GM18858 (cell line): ENCODE results near the gene POU2AF2.

Source experiments
- ATAC-seq: cut with Tn5 transposase; IDR thresholded peaks from one replicate; pipeline ENCODE4 v1.9.1; 2021; ENCODE audit not compliant: unreplicated experiment

The POU2AF2 gene

DNA sequence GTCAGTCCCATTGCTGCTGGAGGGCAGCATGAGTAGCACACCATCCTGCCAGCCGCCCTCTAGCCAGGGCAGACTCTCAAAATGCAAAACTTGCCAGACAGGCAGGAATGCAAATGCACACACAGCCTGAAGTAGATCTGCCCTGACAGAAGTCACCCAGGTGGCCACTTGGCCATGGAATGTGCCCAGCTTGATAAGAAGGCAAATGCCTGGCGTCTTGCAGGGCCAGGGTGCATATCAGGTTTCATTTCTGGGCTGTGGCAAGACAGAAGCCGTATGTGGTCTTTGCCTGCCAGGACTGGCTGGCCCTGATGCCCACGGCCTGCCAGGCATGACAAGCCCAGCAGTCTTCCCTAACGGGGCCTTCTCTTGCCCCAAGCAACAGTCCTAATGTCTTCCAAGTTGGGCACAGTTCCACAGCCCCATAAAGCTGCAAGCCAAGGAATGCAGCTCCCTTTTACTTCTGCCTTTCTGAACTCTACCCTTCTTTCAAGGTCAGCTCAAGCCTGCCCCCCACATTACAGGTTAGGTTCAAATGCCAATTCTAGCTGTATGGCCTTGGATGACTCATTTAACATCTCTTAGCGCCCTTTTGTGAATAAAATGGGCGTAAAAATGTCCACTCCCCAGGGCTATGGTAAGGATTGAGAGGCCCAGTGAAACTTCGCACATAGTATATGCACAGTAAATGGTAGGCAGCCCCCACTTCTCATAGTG lies 82.5 kb downstream of the POU2AF2 start:
- ATAC-seq, result no peak

DNA sequence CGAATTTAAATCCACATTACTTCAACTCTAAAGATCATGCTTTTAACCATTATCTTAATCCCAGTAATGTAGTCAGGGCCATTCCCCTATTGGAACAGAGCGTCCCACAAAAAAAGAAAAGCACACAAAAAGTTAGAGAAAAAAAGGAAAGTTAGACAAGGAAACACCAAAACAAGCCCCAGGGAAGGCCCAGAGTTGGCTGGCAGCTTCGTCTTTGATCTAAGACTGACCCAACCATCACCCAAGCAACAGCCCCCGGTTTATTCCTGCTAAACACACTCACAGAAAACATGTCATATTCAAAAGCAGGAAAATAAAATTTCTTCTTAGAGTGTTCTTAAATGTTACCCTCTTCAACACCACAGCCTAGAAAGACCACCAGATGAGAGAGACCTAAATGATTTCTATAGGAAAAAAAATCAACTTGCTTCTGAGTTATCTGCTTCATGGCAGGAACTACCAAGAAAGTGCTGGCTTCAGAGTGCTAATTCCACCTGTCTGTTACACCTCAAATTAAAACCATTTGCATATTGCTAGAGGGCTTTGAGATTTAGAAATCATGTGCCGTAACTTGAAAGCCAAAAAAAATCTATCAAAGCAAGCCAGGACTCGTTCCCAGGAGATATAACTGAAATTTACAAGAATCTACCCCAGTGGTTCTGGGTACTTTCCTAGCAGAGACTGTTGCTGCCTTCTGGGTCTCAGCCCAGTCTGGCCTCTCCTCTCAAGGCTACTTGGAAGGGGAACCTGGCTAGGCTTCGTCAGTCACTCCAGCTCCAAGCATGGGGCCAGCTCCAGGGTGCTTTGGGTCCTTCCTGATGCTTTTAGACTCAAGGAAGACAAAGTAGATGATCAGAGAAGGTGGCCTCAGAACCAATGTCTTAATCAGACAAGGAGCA lies 84.0 kb downstream of the POU2AF2 start:
- no peak for ATAC-seq

DNA sequence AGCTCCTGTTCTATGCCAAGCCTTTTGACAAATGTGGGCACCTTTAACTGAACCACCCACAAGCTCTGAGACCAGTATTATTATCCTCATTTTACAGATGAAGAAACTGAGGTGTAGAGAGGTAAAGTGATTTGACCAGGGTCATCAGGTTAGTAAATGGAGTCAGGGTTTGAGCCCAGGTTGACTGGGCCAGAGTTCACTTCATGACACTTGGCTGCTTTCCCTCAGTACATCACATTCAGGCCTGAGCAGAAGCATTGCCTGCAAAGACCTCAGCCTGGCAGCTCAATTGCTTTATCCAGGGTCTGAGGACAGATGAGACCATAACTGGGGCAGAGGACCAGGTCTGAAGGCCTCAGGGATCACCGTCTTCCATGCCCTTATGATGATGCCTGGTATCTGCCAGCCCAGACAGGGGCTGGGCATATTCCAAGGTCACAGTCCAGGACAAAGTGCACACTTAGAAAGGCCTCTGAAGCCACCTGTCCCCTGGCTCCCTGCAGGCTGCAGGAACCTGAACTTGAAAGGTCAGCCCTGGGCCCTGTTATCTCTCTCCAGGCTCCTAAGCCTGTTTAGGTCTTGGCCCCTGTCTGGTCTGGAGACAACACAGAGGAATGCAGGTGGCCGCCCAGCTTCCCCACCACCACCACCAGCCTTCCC lies 84.8 kb downstream of the POU2AF2 start:
- ATAC-seq, result no peak

DNA sequence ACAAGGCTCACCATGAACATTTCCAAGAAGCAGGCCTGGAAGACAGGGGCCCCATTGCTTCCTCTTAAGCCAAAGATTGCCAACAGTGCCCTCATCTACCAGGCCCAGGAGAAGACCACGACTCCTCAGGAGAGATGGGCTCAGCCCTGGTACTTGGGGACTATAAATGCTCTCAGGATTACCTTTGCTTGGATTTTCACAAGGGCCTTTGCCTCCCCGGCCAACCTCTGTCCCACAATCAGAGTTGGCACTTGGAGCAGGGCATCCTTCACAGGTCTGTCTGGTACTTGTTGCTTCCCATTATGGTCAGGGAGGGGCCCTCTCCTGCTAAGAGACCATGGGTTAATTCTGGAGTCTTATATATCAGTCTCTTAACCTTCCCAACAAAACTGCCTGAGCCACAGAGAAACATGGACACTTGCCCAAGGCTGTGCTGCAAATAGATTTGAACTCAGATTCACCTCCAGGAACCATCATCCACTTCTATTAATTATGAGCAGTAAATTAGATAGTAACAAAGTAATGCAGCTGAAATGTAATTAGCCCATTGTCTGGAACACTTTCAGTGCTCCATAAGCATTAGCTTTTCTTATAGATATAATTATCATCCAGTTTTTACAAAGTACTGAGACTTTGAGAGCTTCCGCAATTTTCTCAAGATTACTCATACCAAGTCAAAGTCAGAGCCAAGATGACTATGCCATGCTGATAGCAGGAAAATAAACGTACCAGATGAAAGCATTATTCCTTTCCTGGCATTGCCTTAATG lies 86.4 kb downstream of the POU2AF2 start:
- no peak for ATAC-seq

DNA sequence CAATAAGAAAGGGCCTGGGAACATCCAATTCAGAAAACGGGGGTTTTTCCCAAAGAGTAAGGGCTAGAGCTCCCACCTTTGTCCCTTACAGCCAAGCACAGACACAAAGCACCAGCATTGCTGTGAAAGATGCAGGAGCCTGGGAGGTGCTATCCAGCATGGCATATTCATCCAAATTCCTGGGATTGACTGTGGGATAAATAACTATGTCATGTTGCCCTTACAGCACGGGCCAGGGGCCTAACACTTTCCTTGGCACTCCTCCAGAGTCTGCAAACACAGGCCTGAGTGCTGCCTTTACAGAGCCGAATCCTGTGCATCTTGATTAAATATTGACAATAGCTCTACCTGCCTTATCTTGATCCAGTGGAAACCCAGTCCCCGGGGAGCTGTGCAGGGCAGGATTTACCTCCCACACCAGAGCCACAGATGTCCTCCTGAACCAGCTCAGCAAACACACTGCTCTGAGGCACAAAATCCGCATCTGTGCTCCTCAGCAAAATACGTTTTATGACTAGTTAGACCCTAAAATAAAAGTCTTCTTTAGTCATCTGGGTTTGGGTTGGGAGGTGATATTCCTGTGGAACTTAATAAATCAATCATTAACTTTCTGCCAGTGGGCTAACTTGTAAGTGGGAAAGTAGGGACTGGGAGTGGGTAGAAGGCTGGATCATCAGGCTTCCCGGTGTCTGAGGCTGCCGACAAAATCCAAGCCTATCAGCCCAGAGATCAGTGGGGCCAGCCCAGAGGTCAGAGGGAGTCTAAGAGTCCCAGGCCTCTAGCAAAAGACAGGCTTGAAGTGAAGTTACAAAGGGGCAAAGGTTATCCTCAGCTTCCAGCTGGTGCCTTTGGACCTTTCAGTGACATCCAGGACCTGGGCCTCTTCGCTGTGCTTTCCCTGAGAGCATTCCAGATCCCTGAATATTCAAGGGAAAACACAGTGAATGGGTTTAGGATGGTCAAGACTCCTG lies 89.3 kb downstream of the POU2AF2 start:
- no peak for ATAC-seq

DNA sequence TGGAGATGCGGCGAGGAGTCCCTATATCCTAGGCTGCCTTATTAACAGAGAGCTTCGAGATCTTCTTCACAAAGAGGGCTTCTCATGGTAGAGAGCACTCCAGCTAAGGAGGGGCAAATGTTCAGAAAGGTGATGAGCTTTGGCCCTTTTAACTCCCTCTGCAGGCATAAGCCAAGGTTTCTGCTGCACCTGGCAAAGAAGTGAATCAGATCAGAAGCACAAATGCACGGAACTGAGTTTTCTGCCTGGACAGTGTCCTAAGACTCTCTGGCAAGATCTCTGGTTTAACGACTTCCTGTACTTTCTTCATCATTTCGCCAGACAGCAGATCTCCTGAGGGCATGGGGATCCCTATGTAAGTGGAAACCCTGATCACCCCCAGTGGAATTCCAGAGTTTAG lies 90.0 kb downstream of the POU2AF2 start:
- ATAC-seq, result no peak
